SH-SY5Y (cell line): Measurements from ENCODE around the gene C2CD3.

Experiments used
- GATA2 ChIP-seq: IDR thresholded peaks from 2 replicates; pipeline ENCODE4 v1.6.1; 2011; ENCODE audit warnings: mild to moderate bottlenecking, low read depth, low read length
- GATA3 ChIP-seq: IDR thresholded peaks from 2 replicates; pipeline ENCODE4 v1.6.1; 2011; ENCODE audit warnings: low read depth, mild to moderate bottlenecking, low read length, moderate library complexity

- TF ChIP-seq GATA2 = no peak
- TF ChIP-seq GATA3 = no peak
Measured at GRCh38 chr11:73969091-73969490, 201.7 kb downstream of the C2CD3 start.
